HG03342 (cell line): ENCODE data around the gene ADAMTS3.
A peak's percentile ranks its signal among the peaks of the same experiment; 100 is the strongest.
"Not testable (repeated sequence)": the region's sequence is repeated elsewhere in the genome, so short reads cannot be mapped to it uniquely, and the experiment has no call there.

Experiments
- ATAC-seq: cut with Tn5 transposase; IDR thresholded peaks from one replicate; pipeline ENCODE4 v1.9.1; 2021; ENCODE audit warnings: mild to moderate bottlenecking, moderate library complexity; ENCODE audit not compliant: unreplicated experiment

The ADAMTS3 gene

GRCh38 chr4:72553540-72554337 is 15.3 kb downstream of the ADAMTS3 start:
- no peak for ATAC-seq

- ATAC-seq, result no peak
These were observed 16.6 kb downstream of the ADAMTS3 start for GRCh38 chr4:72552447-72552846.

DNA sequence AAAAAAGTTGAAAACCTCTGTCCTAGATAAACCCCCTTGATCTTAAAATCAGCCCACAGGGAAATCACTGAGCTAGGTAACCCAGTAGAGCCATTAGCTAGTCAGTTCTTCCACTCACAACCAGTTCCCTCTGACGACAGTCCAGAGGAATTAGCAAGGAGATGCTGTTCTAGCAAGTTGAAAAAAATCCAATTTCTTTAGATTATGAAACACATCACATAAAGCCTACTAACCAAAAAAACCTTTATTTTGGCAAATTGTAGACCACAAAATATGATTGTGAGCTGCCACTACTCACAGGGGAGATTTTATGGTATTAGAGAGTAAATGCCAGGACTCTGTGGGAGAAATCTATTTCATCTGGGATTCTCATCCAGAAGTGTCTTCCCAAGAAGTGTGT is 22.6 kb downstream of the ADAMTS3 start:
- ATAC-seq, result no peak

DNA sequence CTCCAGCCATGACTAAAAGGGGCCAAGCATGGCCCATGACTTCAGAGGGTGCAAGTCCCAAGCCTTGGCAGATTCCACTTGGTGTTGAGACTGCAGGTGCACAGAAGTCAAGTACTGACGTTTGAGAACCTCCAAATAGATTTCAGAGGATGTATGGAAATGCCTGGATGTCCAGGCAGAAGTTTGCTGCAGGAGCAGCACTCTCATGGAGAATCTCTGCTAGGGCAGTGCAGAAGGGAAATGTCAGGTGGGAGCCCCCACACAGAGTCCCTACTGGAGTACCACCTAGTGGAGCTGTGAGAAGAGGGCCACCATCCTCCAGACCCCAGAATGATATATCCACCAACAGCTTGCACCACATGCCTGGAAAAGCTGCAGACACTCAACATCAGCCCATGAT is 28.3 kb downstream of the ADAMTS3 start:
- ATAC-seq, result not testable (repeated sequence)

- no peak for ATAC-seq
These were observed 31.0 kb downstream of the ADAMTS3 start for GRCh38 chr4:72538006-72538405.

DNA sequence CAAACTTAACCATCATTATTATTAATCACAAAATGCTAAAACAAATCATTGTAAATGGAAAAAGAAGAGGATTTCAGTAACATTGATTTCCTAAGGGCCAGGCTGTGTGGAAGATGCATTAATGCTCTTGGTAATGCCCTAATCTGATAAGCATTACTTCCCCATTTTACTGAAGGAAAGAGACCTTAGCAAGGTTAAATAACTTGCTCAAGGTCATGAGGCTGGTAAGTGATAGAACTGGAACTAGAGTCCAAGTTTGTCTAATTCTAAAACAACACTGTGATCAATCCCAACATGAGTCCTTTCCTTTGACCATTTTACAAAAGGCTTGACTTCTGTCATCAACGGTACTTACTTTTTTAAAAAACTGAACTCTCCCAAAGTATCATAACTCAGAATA is 32.6 kb downstream of the ADAMTS3 start:
- ATAC-seq, result no peak

DNA sequence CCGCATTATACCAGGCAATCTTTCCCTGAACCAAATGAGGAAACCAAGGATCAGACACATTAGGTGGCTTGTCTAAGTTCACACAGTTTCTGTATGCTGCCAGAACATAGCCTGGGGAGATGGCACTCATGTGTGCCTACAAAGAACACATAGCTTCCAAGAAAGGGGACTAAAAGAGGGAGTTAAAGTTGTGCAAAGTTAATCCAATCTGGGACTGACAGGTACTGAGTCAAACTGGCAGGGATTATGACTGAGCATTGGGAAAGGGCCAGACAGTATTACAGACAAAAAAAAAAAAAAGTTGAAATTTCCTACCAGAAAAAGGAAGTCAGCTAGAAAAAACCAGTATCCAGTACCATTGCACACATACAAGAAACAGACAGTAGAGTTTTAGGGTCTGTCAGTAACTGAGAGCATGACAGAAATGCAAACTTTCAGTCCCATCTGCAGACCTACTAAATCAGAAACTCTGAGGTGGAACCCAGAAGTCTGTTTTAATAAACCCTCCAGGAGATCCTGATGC is 37.2 kb downstream of the ADAMTS3 start:
- no peak for ATAC-seq

GRCh38 chr4:72531322-72531721 is 37.7 kb downstream of the ADAMTS3 start:
- no peak for ATAC-seq

- ATAC-seq, result no peak
These were observed 39.7 kb downstream of the ADAMTS3 start for GRCh38 chr4:72529148-72529822.

GRCh38 chr4:72527038-72527646 is 41.9 kb downstream of the ADAMTS3 start:
- no peak for ATAC-seq

GRCh38 chr4:72525938-72526337 is 43.1 kb downstream of the ADAMTS3 start:
- no peak for ATAC-seq

DNA sequence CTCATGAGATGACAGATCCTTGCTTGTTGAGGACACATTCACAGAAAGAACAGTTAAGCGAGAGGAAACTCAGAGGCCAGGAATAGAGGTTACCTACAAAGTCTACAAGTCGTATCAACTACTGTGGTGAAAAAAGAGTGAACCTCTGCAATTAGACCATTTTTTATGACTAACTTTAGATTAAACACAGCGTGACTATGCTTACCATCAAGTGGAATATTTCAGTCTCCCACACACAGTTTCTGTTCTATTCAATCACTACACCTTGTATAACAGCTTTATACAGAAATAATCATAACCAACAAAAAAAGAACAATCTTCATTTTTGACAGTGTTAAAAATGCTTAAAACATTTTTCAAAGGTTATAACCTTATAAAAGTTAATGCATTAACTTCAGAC is 46.6 kb downstream of the ADAMTS3 start:
- no peak for ATAC-seq

DNA sequence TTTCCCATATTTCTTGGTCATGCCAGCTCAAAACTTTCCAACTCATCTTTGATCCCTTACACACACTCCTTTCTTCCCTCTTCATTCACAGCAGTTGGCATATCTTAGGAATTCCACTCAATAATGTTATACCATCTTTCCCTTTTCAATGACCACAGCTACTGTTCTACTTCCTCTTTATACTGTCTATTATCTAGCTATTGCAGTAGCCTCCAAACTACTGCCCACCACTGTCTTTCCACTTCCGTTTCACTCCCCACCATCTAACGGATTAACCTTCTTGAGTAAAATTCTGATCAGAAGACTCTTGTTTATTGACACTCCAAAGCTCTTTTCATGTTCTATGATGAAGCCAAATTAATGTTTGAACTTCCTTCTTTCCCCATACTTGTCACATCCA is 55.8 kb downstream of the ADAMTS3 start:
- ATAC-seq, result no peak

- ATAC-seq, result no peak
These were observed 61.1 kb downstream of the ADAMTS3 start for GRCh38 chr4:72507860-72508419.

DNA sequence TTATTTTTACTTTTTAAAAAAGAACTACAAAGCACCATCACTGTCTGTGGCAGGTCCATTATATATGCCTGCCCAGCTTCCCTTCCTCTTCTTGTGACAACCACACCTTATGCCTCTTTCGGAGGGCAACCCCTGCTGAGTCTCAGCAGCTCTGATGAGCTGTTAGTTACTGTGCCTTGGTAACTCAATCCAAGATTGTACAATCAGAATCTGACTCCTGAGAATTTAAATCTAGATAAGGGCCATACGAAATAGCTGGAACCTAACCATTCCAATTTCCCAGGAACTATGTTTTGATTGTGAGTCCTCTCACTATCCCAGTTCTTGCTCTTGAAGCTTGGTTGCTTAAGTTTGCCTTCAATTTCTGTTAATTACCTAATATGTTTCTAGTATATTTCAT is 61.9 kb downstream of the ADAMTS3 start:
- no peak for ATAC-seq

- ATAC-seq, result peak; percentile 88
These were observed 63.7 kb downstream of the ADAMTS3 start for GRCh38 chr4:72505314-72505744.

- ATAC-seq, result no peak
These were observed 68.8 kb downstream of the ADAMTS3 start for GRCh38 chr4:72500214-72500613.

DNA sequence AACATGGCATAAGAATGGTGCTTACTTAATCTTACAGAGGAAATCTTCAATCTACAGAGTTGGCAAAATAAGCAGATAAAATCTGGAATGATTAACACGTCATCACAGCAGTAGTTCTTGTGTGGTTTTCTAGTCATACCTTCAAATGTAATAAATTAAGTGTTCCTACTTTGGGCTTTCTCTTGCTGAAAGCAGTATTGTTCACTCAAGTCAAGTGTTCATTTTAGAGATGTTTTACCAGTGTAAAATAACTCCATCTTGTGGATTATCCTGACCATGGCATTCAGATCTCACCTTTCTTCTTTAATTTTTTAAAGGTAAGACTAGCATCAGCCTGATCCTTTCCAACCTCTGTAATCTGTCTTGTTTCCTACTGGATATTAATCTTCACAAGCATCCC is 72.9 kb downstream of the ADAMTS3 start:
- no peak for ATAC-seq

GRCh38 chr4:72494156-72494555 is 74.9 kb downstream of the ADAMTS3 start:
- ATAC-seq, result no peak

GRCh38 chr4:72489267-72489666 is 79.8 kb downstream of the ADAMTS3 start:
- ATAC-seq, result no peak

DNA sequence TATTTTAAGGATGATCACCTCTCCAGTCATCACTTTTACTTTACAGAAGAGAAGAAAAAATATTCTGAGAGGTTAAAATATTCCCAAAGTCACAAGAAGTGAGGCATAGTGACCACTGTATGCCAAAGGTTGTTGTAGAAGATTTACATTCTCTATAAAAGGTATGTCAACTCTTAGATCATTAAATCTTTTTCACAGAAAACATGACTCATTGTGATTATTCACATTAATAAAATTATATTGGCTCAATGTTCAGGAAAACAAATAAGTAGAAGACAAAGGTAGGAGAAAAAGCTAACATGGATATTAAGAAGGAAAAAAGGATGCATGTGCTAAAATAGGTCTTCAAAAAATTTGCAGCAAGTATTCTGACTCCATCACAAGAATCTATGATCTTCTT is 82.0 kb downstream of the ADAMTS3 start:
- ATAC-seq, result no peak
